ENCODE results near the gene ATP8B3.
"Not testable (repeated sequence)": the region's sequence is repeated elsewhere in the genome, so short reads cannot be mapped to it uniquely, and the experiment has no call there.

Gene ATP8B3

GRCh38 chr19:1766800-1767352 lies 45.2 kb downstream of the ATP8B3 start:
- no peak for DNase-seq

GRCh38 chr19:1765904-1766799 lies 45.9 kb downstream of the ATP8B3 start:
- no peak for DNase-seq

- DNase-seq = no peak
Measured at GRCh38 chr19:1765232-1765903, 46.7 kb downstream of the ATP8B3 start.

- no peak for DNase-seq
Measured at GRCh38 chr19:1764729-1765128, 47.3 kb downstream of the ATP8B3 start.

GRCh38 chr19:1763648-1764639 lies 48.1 kb downstream of the ATP8B3 start:
- DNase-seq = no peak

GRCh38 chr19:1762243-1763117 lies 49.6 kb downstream of the ATP8B3 start:
- no peak for DNase-seq

GRCh38 chr19:1761528-1762242 lies 50.4 kb downstream of the ATP8B3 start:
- DNase-seq = no peak

- not testable (repeated sequence) for DNase-seq
Measured at GRCh38 chr19:1760786-1761527, 51.1 kb downstream of the ATP8B3 start.

GRCh38 chr19:1760020-1760419 lies 52.1 kb downstream of the ATP8B3 start:
- DNase-seq = no peak

- no peak for DNase-seq
Measured at GRCh38 chr19:1758959-1759903, 52.8 kb downstream of the ATP8B3 start.

GRCh38 chr19:1758231-1758577 lies 53.9 kb downstream of the ATP8B3 start:
- DNase-seq = no peak

- DNase-seq = no peak
Measured at GRCh38 chr19:1757468-1758230, 54.4 kb downstream of the ATP8B3 start.

GRCh38 chr19:1756705-1757465 lies 55.2 kb downstream of the ATP8B3 start:
- DNase-seq = no peak

- DNase-seq = no peak
Measured at GRCh38 chr19:1756264-1756663, 55.8 kb downstream of the ATP8B3 start.

- DNase-seq = no peak
Measured at GRCh38 chr19:1755467-1756171, 56.5 kb downstream of the ATP8B3 start.

GRCh38 chr19:1754636-1755466 lies 57.2 kb downstream of the ATP8B3 start:
- no peak for DNase-seq
